Right ventricle myocardium superior (tissue), 1 donor: ENCODE results near the gene MC2R. TPM values are rescaled to one million over a fixed set of nuclear protein-coding genes. Genes with fewer than 3 reads are reported as not detected.
A peak's percentile ranks its signal among the peaks of the same experiment; 100 is the strongest.

Source experiments
- ATAC-seq: fragments of 200-7000 bp; cut with Tn5 transposase; one replicate; pipeline ENCODE4 v1.9.1; 2020; ENCODE audit warnings: mild to moderate bottlenecking; ENCODE audit not compliant: poor library complexity
- DNase-seq: peaks from one replicate; pipeline ENCODE4 v3.0.0-alpha.2; 2020
- intact Hi-C: fragments of 100-400 bp; cut with DNase I; formaldehyde crosslinking; loops from one replicate; pipeline ENCODE4 v1.11.2; 2022
- long read RNA-seq: library from polyadenylated mRNA; unstranded; transcript quantifications from one replicate; pipeline ENCODE4 v2.0.0, GENCODE V29; 2021
- total RNA-seq: library from RNA; stranded (reverse); fragmentation: NEBNext Ultra II Directional; extraction: Animal tissue kit (Norgen Biotek cat#: 25700); gene quantifications from one replicate; pipeline ENCODE4 v1.2.1, GENCODE V29; 2021
- donor health status: DM: no; HTN: yes; CAD: no; lungs with severe emphysema.

Gene MC2R
- total RNA-seq = not detected
- long read RNA-seq = 0 reads

DNA sequence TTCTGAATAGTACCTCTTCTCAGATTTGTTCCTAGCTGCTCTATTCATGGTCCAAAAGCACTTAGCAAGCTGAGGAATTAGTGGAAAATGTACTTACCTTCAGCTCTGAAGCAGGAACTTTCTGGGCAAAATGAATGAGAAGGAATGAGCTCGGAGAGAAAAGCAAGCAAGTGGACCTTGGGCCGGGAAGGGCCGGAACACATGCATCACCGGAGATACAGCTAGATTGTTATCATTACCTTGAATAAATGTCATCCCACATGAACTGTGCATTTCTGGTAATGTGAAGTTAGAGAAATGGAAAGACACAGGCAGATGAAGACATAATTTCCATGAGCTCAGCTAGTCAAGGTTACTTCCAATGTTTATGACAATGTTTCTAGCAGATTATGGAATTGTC is at the start of gene MC2R:
TSS of gene MC2R (minus strand) at position 146 of the 400 bp plus-strand sequence. CDS start 30,018 bp downstream, outside the sequence.
- intact Hi-C loops = no loop called here

DNA sequence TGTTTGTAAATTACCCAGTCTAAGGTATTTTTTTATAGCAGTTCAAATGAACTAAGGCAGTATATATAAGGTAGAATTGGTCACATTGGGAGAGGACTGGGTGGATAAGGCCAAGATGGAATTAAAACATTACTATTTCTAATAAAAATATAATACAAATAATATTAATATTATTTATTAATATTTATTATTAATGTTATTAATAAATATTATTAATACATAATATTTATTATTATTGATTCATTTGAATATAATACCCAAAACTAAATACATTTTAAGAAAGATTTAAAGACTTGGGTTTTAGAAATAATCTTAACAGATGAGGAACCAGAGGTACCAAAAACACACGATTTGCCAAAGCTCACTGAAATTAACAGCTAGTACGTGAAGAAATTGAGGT is 30.5 kb upstream of the MC2R start:
- DNase-seq = no peak
- ATAC-seq = no peak
- intact Hi-C loops = no loop called here

More for the DNA sequence above, at the start of gene MC2R:
- ATAC-seq (no peak), DNase-seq (no peak)

DNA sequence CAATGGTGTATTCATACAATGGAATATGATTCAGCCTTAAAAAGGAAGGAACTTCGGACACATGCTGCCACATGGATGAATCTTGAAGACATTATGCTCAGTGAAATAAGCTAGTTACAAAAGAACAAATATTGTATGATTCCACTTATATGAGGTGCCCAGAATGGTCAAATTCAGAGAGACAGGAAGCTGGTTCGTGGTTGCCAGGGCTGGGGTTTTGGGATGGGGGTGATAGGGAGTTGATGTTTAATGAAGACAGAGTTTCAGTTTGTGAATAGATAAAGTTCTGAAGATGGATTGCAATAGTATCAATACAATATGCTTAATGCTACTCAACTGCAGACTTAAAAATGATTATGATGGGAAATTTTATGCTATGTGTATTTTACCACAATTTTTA is 28.0 kb upstream of the MC2R start:
- DNase-seq = no peak
- ATAC-seq = no peak
- intact Hi-C loops = no loop called here

DNA sequence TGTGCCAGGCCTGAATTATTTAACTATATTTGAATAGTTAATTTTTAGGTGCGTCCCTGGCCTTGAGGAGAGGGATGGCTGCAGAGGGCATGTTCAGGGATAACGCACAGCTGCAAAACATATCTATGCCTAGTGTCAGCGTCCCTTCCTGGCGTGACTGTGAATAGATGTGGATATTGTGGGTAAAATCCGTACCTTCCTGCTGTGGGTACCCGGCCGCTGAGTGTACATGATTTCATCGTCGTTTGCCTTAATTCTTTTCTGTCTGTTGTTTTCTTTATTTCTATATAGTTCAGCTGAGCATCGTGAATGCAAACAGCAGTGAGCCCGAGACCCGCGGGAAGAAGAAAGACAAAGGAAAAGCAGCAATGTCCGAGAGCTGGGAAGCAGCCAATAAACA is 25.0 kb upstream of the MC2R start:
- ATAC-seq (no peak), DNase-seq (no peak)
- intact Hi-C loops = no loop called here

DNA sequence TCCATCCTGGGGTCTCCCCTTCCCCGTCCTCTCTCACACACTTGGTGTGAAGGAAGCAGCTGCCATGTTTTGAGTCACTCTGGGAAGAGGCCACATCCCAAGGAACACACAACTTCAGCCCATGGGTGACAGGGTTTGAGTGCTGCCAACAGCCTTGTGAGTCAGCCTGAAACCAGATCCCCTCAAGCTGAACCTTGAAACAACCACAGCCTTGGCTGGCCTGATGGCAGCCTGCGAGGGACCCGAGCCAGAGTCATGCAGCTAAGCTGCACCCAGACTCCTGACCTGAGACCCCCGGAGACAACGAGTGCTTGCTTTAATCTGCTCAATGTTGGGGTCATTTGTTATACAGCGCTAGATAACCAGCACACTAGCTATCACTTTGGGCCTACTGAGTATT is 19.3 kb upstream of the MC2R start:
- intact Hi-C loops = no loop called here
- DNase-seq (no peak), ATAC-seq (no peak)

DNA sequence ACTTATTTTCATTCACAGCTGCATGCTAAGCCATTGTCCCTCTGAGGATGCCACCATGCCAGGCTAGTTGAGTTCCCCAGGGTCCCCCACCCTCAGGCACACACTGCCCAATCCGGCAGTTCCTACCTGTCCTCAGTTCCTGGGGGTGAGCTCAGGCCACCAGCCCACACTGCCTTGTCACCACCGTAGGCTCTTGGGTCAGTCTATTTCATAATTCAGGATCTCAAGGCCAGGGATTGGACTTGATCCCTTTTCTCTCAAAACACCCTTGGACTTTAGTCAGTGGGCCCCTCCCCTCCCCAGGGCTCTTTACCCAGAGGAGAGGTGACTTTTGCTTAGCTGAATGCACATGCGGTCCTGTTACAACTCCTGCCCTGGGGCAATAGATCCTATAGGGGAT is 18.7 kb upstream of the MC2R start:
- no peak for ATAC-seq
- no peak for DNase-seq
- intact Hi-C loops = no loop called here

DNA sequence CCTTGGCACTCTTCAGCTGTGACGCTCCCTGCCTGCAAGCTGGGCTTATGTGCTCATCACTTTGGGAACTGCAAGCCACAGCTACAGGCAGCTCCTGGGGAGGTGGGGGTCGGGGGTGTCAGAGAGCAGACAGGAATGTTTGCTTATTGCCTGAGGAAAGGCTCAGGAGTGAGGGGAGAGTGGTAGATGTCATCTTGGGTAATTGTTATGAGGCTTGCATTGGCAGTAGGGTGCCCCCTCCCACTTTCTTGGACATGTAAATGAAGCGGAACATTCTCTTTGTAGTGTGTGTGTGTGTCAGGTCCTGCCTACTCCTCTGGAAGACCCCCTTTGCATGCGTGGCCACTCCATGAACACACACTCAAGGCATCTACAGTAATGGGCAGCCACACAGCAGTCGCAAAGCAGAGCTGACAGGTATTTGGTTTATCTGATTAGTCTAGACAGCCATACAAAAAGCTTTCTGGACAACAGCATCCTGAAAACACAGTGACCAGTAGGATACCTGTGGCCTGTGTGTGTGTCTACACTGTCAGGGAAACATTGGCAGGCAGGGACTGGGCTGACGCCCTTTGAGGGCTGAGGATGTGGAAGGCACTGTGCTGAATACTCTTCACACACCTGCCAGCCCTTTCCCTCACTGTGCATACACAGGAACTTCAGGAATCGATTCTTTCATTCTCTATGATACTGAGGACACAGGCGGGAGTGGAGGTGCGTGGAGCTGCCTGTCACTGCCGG is 17.1 kb upstream of the MC2R start:
- intact Hi-C loops = no loop called here
- no peak for ATAC-seq
- DNase-seq = no peak

DNA sequence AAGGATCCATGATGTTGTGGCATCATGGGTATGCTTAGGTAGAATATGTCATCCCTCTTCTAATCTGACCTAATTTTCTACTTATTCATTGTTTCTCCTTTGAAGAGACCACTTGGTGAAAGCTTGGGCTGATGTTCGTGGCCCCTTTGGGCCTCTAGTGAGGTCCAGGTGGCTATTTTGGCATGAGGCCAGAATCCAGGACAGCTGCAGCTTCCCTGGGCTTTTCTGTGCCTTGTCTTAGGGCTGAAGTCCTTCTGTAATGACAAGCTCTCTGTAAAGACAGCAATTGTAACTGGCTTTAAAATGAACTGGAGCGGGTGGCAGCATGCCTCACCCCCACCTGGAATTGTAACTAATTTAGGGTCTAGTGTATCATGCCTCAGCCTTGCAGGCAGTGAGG is 15.6 kb upstream of the MC2R start:
- DNase-seq = no peak
- intact Hi-C loops = no loop called here
- no peak for ATAC-seq

DNA sequence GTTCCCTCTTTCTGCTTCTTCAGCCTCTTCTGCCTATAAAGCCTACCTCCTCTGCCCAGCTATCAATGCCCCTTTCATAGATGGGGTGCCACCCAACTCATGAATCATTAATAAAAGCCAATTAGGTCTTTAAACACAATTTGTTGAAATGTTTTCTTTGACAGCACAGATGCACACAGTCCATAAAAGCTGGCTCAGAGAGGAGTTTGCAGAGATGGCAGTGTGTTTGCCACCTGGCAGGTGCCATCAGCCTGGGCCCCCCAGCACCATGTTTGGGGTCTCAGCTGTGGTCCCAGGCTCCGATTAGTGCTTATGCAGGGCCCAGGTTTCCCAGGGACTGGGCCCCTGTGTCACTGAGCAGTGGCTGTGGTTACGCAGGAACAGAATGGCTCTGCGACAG is 7.9 kb upstream of the MC2R start:
- ATAC-seq (no peak), DNase-seq (no peak)
- intact Hi-C loops = no loop called here

DNA sequence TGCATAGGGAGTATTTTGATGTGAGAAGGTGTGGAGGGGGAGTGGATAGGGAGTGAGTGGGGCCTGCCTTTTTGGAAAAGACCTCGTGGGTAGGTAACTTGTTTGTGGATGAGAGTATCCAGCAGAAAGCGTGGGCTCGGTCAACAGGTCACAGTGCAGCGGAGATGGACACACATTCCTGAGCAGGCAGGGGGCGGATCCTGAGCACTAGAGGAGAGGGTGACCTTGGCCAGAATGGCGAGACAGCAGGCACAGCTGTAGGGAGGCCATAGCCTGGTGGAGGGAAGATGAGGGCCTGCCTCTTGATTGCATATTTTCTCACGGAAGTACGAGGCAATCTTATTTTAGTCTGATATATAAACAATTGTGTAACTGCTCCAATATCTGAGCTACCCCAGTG is 3.6 kb upstream of the MC2R start:
- DNase-seq (no peak), ATAC-seq (no peak)
- intact Hi-C loops = no loop called here

DNA sequence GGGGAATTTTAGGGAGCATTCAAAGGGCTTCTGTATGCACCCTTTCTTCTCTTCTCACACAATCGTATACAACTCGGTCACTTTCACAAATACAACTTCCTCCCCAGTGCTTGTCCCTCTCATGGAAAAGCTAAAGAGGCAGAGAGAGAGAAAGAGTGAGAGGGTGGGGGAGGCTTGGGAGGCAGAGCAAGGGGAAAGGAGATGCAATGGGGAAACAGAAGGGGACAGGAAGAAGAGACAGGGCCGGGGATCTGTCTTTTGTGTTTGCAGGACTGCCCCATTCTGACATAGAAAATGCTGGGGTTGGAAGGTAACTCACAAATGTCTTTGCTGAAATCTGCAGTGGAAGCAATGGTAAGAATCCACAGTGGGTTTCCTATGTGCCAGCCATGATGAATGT is 2.1 kb upstream of the MC2R start:
- ATAC-seq = no peak
- DNase-seq = no peak
- intact Hi-C loops = no loop called here

DNA sequence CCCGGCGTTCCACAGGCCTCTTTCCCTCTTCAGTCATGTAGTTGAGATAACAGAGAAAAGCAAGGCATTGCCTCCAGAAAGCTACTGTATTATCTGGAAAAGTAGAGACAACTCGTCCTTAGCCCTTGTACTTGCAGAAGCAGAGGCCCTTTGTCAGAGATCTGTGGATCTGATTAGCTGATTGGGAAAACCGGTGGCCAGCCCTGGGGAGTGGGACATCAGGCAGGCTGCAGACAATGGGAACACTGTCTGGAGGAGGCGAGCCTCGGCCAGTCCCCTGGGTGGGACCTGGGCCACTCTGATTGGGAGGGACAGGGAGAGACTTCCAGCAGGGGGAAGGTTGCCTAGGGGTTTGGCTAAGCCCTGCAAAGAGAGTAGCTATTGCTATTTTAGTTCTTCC is 1.2 kb upstream of the MC2R start:
- no peak for DNase-seq
- ATAC-seq = peak; percentile 18
- intact Hi-C loops = no loop called here

DNA sequence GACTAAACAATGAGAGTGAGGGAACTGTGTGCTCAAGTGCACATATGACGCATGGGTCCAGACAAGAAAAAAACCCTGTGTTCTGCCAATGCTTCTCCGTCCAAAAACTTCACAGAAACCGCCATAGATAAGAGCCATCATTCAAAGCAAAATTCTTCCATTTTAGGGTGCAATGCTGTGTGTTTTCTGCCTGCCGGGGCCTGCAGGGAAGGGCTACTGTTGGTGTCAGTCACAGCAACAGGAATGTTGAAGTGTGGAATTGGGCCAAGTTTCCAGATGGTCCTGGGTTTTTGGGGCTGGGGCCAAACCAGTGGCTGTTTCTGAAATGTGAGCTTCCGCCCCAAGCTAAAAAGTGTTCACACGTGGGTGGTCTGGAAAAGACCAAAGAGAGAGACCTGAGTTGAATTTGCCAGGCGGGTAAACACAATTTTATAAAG is 677 bp upstream of the MC2R start:
- intact Hi-C loops = no loop called here
- peak; percentile 80 for ATAC-seq
- no peak for DNase-seq

DNA sequence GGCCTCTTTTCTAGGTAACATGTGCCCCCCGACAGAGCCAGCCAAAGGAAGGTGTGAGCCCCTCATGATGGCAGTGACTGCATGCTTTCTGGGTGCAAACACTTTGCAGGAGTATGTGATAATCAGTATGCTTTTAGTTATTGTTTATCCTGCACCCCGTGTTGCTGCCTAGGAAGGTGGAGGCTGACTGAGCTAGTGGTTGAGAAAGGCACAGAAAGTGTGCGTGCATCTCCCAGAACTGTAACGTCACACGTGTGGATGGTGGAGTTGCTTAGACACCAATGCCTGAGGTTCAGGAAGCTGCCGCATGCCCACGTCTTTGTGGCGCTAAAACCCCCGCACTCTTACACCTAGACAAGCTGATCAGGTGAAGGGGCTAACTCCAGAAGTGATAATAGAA is 580 bp downstream of the MC2R start:
- no peak for ATAC-seq
- intact Hi-C loops = no loop called here
- no peak for DNase-seq

DNA sequence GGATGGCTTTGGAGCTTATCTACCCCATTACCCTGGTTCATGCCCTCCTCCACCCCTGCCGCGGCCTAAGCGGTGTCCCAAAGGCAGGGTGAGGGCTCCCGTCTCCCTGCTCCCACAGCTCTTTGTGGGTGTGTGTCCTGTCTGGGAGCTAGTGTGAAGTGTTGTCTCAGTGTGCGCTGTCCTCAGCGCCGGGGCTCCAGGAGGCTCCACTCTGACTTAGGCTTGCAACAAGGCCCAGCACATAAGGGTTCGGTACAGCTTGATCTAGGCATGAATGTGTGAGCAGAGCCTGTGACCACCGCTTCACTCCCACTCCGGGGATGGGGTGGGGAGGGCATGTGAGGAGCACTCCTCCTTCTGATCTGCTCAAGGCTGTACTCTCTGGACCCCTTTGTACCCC is 1.2 kb downstream of the MC2R start:
- intact Hi-C loops = no loop called here
- ATAC-seq (no peak), DNase-seq (no peak)

DNA sequence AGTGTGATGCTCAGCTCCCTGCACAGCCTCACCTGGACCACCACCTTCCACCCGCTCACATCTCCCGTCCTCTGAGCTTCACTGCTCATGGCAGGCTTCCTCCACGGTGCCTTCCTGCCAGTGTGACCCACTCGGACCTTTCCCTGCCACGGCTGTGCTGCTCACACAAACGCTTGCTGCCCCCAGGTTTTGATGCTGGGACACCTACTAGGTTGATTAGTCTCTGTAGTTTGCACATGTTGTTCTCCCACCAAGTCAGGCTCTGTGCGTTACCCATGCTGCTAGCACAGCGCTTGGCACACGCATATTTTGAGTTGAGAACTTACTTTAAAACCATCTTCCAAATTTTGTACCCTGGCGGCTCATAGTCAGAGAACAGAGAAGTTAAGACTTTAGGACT is 2.1 kb downstream of the MC2R start:
- intact Hi-C loops = no loop called here
- ATAC-seq (no peak), DNase-seq (no peak)

DNA sequence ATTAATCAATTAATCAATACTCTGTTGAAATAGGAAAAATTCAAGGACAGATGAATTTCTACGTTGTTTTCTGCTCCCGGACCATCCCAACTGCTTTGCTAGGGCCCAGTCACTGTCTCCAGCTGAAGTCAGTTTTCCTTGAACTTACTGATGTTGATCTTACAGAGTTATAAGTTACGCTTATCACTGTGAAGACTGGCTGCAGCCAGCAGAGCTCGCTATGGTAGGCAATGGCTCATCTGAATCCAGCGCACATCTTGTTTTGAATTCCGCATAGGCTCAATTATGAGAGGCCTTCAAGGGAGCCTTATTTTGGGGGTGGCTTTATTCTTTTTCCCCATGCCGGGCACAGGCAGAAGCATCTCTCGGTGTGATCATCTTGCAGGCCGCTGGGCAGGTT is 2.7 kb downstream of the MC2R start:
- intact Hi-C loops = no loop called here
- DNase-seq = no peak
- ATAC-seq = no peak

DNA sequence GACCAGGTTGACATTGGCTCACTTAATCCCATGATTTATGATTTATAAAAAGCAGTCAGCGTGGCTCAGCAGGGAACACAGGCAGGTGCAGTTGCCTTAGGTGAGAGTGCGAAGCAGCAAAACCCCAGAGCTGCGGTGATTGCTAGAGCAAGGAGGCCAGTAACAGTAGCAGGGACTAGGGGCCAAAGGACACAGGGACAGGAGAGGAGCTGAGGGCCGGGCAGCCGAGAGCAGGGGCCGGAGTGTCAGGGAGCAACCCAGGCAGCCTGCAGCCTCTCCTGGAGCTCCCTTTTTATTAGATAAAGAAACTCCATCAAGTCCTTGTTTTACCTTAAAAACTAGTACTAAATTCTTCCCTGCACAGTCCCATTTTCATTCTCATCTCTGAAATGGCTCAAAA is 4.3 kb downstream of the MC2R start:
- no peak for ATAC-seq

DNA sequence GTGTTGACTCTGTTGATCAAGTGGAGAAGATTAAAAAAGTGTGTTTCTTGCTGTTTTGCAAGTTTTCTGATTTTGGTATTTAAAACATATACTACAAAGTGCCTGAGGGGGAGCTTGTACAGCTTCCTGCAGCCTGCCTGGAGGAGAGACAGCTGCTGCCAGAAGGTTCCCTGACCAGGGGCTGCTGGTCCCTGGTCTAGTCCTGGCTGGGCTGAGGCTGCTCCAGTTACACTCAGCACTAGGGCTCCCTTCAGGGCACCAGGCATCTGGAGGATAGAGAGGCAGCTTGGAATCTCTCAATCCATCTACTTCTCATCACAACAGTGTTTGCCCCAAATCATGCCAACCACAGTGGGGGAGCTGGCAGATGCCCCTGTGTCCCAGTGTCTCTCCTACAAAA is 4.8 kb downstream of the MC2R start:
- no peak for ATAC-seq
- intact Hi-C loops = no loop called here
- no peak for DNase-seq

More for the DNA sequence above, 4.3 kb downstream of the MC2R start:
- intact Hi-C loops = no loop called here
- DNase-seq = no peak

DNA sequence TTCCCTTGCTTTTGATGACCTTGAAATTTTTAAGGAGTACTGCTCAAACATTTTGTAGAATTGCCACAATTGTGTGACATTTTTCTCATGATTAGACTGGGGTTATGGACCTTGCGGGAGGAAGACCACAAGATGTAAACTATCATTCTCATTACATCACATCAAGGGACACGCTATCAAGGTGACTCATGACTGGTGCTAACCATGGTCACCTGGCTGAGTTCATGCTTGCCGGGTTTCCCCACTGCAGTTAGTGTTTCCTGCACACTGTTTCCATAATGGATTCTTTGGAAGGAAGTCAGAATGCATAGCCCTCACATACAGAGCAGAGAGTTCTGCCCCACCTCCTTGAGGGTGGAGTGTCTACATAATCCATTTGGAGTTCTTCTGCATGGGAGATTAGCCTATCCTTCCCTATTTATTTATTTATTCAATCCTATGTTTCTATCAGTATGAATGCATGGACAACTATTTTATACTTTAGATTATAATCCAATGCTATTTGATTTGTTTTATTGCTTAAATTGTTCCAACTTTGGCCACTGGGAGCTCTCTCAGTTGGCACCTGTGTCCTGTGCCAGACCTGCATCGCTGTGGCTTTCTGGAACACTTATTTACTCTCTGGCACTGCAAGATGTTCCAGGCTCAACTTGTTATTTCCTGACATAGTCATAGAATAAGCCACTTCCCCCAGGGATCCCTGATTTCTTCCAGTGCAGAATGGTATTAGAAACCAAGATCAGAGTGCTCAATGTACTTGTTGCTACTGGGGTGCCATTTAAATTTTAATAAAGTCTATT is 6.0 kb downstream of the MC2R start:
- intact Hi-C loops = no loop called here
- DNase-seq (no peak), ATAC-seq (no peak)
